Measurements from ENCODE around the gene RAP2B. TPM values are rescaled to one million over a fixed set of nuclear protein-coding genes. Genes with fewer than 3 reads are reported as not detected.
A peak's percentile ranks its signal among the peaks of the same experiment; 100 is the strongest.

RAP2B gene
- total and polyA plus RNA-seq, 2 of the 13 experiments (the other 11 are each of a cell fraction or from before 2014, with no cell fraction given), result 6.4 to 7.1 TPM

GRCh38 chr3:153161714-153162512 lies at the start of gene RAP2B (continued):
- TF ChIP-seq ZNF414 (CRISPR knock-in tag; IDR thresholded peaks at IDR 0.05) (no peak; the same call in 1 of the 2 replicates), ZFX (CRISPR knock-in tag; IDR thresholded peaks at IDR 0.05; ENCODE audit: low read depth) (peak; percentile 76), PAX8 (CRISPR knock-in tag; IDR thresholded peaks at IDR 0.05; ENCODE audit: borderline replicate concordance) (peak; percentile 93; the same call in 1 of the 2 replicates), PBX3 (CRISPR knock-in tag; IDR thresholded peaks at IDR 0.05; ENCODE audit: borderline replicate concordance) (0 out of 2 replicates have a peak, but pooled peaks have one; percentile 21), HCFC1 (IDR thresholded peaks at IDR 0.05; ENCODE audit: low read depth, low read length) (no peak), HNF1B (CRISPR knock-in tag; IDR thresholded peaks at IDR 0.05) (no peak), DZIP1 (CRISPR knock-in tag; IDR thresholded peaks at IDR 0.05) (peak; percentile 73; the same call in 1 of the 2 replicates), ZNF232 (CRISPR knock-in tag; IDR thresholded peaks at IDR 0.05; ENCODE audit: borderline replicate concordance) (peak; percentile 89), ZMAT3 (CRISPR knock-in tag; conservative IDR thresholded peaks at IDR 0.05) (no peak; the same call in 1 of the 2 replicates), GABPB1 (CRISPR knock-in tag; IDR thresholded peaks at IDR 0.05) (peak; percentile 73), NRL (CRISPR knock-in tag; IDR thresholded peaks at IDR 0.05; ENCODE audit: borderline replicate concordance) (peak; percentile 60; the same call in 1 of the 2 replicates), ZNF281 (CRISPR knock-in tag; IDR thresholded peaks at IDR 0.05; ENCODE audit: borderline replicate concordance) (peak; percentile 30; the same call in 1 of the 2 replicates), TBX3 (IDR thresholded peaks at IDR 0.05; ENCODE audit: borderline replicate concordance) (no peak), TEF (CRISPR knock-in tag; IDR thresholded peaks at IDR 0.05) (peak; percentile 76), ZNF891 (CRISPR knock-in tag; IDR thresholded peaks at IDR 0.05) (peak; percentile 77), ZNF564 (CRISPR knock-in tag; IDR thresholded peaks at IDR 0.05) (no peak; the same call in 1 of the 2 replicates), SSRP1 (CRISPR knock-in tag; IDR thresholded peaks at IDR 0.05) (no peak), ZSCAN21 (CRISPR knock-in tag; IDR thresholded peaks at IDR 0.05; ENCODE audit: borderline replicate concordance) (peak; percentile 98)
